ENCODE measurements around the gene PLIN5.

PLIN5 gene

GRCh38 chr19:4580021-4580901 is 45.2 kb upstream of the PLIN5 start:
- ChIA-PET POLR2A (interaction anchor here (1.0 kb wide), 1 partner anchor 15 kb away, joined by 3 read pairs; no protein-coding TSS in a partner anchor), CTCF (interaction anchor here (0.9 to 2.3 kb wide), 3 partner anchors 9 to 224 kb away, joined by 5 to 7 read pairs (median 7); no protein-coding TSS in a partner anchor)
- DNase-seq (ENCODE audit: extremely low spot score): no peak
- TF ChIP-seq BHLHE40 (IDR thresholded peaks at IDR 0.05; ENCODE audit: borderline replicate concordance) (no peak), HDGF (IDR thresholded peaks at IDR 0.05; ENCODE audit: borderline replicate concordance) (no peak), FOXM1 (IDR thresholded peaks at IDR 0.05; ENCODE audit: borderline replicate concordance) (no peak), ZNF384 (IDR thresholded peaks at IDR 0.05) (no peak), TARDBP (IDR thresholded peaks at IDR 0.05) (no peak), FOXA1 (IDR thresholded peaks at IDR 0.05) (no peak), NFRKB (IDR thresholded peaks at IDR 0.05) (no peak), FOXK2 (IDR thresholded peaks at IDR 0.05) (no peak)

- TF ChIP-seq LEF1 (IDR thresholded peaks at IDR 0.05; ENCODE audit: borderline replicate concordance) (no peak), FOXA1 (IDR thresholded peaks at IDR 0.05) (no peak), BHLHE40 (IDR thresholded peaks at IDR 0.05; ENCODE audit: borderline replicate concordance) (no peak), ELF4 (IDR thresholded peaks at IDR 0.05) (no peak), ZNF384 (IDR thresholded peaks at IDR 0.05) (no peak), ARNT (IDR thresholded peaks at IDR 0.05) (no peak), PKNOX1 (IDR thresholded peaks at IDR 0.05) (no peak), SUZ12 (IDR thresholded peaks at IDR 0.05) (no peak), HDGF (IDR thresholded peaks at IDR 0.05; ENCODE audit: borderline replicate concordance) (no peak), TARDBP (IDR thresholded peaks at IDR 0.05) (no peak), NFRKB (IDR thresholded peaks at IDR 0.05) (no peak), FOXK2 (IDR thresholded peaks at IDR 0.05) (no peak), FOXM1 (IDR thresholded peaks at IDR 0.05; ENCODE audit: borderline replicate concordance) (no peak), CTBP1 (IDR thresholded peaks at IDR 0.05; ENCODE audit: borderline replicate concordance) (no peak), SP1 (IDR thresholded peaks at IDR 0.05) (no peak), L3MBTL2 (conservative IDR thresholded peaks at IDR 0.05) (no peak)
- POLR2A ChIA-PET: interaction anchor here (1.0 kb wide), 1 partner anchor 15 kb away, joined by 3 read pairs; no protein-coding TSS in a partner anchor
- CTCF ChIA-PET: interaction anchor here (0.6 to 2.3 kb wide), 4 partner anchors 10 to 225 kb away, joined by 5 to 7 read pairs (median 6); no protein-coding TSS in a partner anchor
These were observed 44.4 kb upstream of the PLIN5 start for GRCh38 chr19:4579389-4579788.

GRCh38 chr19:4578552-4579248 is 43.7 kb upstream of the PLIN5 start:
- ChIA-PET CTCF (interaction anchor here (0.6 to 2.3 kb wide), 3 partner anchors 11 to 49 kb away, joined by 5 to 7 read pairs (median 6); no protein-coding TSS in a partner anchor), POLR2A (no interaction called here)
- no peak for DNase-seq (ENCODE audit: extremely low spot score)
- TF ChIP-seq FOXM1 (IDR thresholded peaks at IDR 0.05; ENCODE audit: borderline replicate concordance) (no peak), PKNOX1 (IDR thresholded peaks at IDR 0.05) (no peak), ELF4 (IDR thresholded peaks at IDR 0.05) (no peak), TARDBP (IDR thresholded peaks at IDR 0.05) (no peak), CTBP1 (IDR thresholded peaks at IDR 0.05; ENCODE audit: borderline replicate concordance) (no peak), NFRKB (IDR thresholded peaks at IDR 0.05) (no peak), LEF1 (IDR thresholded peaks at IDR 0.05; ENCODE audit: borderline replicate concordance) (no peak)

More at GRCh38 chr19:4579389-4579788, 44.4 kb upstream of the PLIN5 start:
- DNase-seq (ENCODE audit: extremely low spot score): no peak

GRCh38 chr19:4577020-4577782 is 42.2 kb upstream of the PLIN5 start:
- TF ChIP-seq SUZ12 (IDR thresholded peaks at IDR 0.05) (no peak), L3MBTL2 (conservative IDR thresholded peaks at IDR 0.05) (no peak), ARNT (IDR thresholded peaks at IDR 0.05) (no peak)
- ChIA-PET CTCF (interaction anchor here (0.5 to 1.9 kb wide), 7 partner anchors 30 to 437 kb away, joined by 3 to 9 read pairs (median 4); no protein-coding TSS in a partner anchor), POLR2A (interaction anchor here (1.0 to 1.2 kb wide), 2 partner anchors 30 to 100 kb away, joined by 3 to 4 read pairs; no protein-coding TSS in a partner anchor)
- peak; percentile 53 for DNase-seq (ENCODE audit: extremely low spot score)

- DNase-seq (ENCODE audit: extremely low spot score): peak; percentile 75
- CTCF ChIA-PET: interaction anchor here (1.1 to 1.9 kb wide), 6 partner anchors 9 to 60 kb away, joined by 3 to 9 read pairs (median 4); no protein-coding TSS in a partner anchor
- no peak for TF ChIP-seq ELF4 (IDR thresholded peaks at IDR 0.05)
- TF ChIP-seq FOXM1 (IDR thresholded peaks at IDR 0.05; ENCODE audit: borderline replicate concordance): no peak
- no peak for TF ChIP-seq ARNT (IDR thresholded peaks at IDR 0.05)
- POLR2A ChIA-PET: interaction anchor here (1.0 to 1.2 kb wide), 2 partner anchors 60 to 101 kb away, joined by 3 to 4 read pairs; no protein-coding TSS in a partner anchor
These were observed 41.3 kb upstream of the PLIN5 start for GRCh38 chr19:4576016-4576933.

All from HEK293T (cell line).